ENCODE measurements around the gene FAM162B.

DNA sequence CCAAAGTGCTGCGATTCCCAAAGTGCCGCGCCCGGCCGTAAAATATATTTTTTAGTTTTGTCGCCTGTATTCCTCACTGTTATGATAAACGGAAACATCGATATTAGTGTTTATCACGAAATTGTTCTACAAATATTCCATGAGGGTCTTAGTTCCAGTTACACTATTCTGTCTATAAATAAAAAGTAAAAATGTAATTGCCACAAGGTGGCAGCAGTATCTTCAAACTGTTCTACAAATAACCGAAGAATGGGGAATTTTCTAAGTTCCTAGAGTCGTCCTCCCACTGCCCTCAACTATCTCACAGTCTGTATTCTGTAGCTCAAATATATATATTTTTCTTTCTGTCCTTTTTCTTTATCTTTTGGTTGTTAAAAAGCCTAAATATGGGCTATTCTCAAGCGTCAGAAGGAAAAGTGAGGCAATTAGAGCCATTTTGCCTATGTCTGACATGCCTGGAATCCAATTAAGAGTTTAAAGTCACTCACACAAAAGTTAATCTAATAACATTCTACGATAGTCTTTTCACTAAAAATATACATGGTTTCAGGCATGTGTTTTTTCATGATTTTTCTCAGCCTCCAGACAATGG is 14.2 kb upstream of the FAM162B start:
- no peak for TF ChIP-seq POLR2A (IDR thresholded peaks at IDR 0.05)
- TF ChIP-seq, protein P1, sequence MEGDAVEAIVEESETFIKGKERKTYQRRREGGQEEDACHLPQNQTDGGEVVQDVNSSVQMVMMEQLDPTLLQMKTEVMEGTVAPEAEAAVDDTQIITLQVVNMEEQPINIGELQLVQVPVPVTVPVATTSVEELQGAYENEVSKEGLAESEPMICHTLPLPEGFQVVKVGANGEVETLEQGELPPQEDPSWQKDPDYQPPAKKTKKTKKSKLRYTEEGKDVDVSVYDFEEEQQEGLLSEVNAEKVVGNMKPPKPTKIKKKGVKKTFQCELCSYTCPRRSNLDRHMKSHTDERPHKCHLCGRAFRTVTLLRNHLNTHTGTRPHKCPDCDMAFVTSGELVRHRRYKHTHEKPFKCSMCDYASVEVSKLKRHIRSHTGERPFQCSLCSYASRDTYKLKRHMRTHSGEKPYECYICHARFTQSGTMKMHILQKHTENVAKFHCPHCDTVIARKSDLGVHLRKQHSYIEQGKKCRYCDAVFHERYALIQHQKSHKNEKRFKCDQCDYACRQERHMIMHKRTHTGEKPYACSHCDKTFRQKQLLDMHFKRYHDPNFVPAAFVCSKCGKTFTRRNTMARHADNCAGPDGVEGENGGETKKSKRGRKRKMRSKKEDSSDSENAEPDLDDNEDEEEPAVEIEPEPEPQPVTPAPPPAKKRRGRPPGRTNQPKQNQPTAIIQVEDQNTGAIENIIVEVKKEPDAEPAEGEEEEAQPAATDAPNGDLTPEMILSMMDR (IDR thresholded peaks at IDR 0.05), result peak in 2 of 3 donors; percentile 38 to 39
- no peak for TF ChIP-seq POLR2AphosphoS5 (IDR thresholded peaks at IDR 0.05)

All from breast epithelium (tissue), 3 donors.